GM10248 (cell line): ENCODE data around the gene CDH23.
A peak's percentile ranks its signal among the peaks of the same experiment; 100 is the strongest.

ENCODE experiments used
- CTCF ChIA-PET: fragments of 300-600 bp; sonication (Branson Sonifier 250); formaldehyde crosslinking; extraction: SDS; loops from one replicate; lab custom pipeline; 2021; ENCODE audit warnings: antibody characterized with exemption; lab: Yijun Ruan, JAX
- POLR2A ChIA-PET: fragments of 350-650 bp; sonication (Branson Sonifier 250); formaldehyde crosslinking; extraction: SDS; loops from one replicate; lab custom pipeline; 2020; ENCODE audit warnings: antibody characterized with exemption; lab: Yijun Ruan, JAX
- DNase-seq: peaks from one replicate; pipeline ENCODE4 v3.0.0; 2012; ENCODE audit errors: extremely low spot score
- TF ChIP-seq, protein P1 (sequence below): IDR thresholded peaks from 2 replicates; pipeline ENCODE4 v1.5.1; 2012; ENCODE audit warnings: mild to moderate bottlenecking, low read depth; ENCODE audit errors: extremely low read depth, missing control alignments, control extremely low read depth

Gene CDH23

DNA sequence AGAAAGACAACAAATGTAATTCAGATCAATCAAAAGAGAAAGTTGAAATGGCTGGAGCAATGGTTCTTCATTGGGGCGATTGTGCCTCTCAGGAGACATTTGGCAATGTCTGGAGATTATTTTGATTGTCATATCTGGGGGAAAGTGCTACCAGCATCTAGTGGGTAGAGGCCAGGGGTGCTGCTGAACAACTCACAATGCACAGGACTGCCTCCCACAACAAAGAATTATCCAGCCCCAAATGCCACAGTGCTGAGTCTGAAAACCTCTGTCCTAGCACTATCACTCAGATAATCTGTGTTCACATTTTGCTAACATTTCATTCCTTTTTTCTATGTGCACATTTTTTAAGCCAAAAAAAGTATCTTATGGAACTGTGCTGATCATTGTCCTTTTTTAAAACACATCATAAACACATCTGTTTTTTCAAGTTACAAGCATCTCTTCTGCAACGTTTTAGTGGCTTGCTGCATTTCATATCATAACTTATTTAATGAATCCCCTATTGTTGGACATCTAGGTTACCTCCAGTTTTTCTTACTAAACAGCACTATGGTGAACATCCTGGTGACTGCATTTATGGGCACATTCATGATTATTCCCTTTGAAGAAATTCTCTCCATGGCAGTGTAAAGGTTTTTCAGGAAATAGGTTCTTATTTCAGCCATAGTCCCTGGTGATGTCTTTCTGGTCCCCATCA is 208.7 kb downstream of the CDH23 start:
- ChIA-PET POLR2A (no interaction called here), CTCF (interaction anchor here (6.4 kb wide), 1 partner anchor 288 kb away, joined by 62 read pairs; the partner anchor contains the start of gene SLC29A3)
- no peak for DNase-seq

GRCh38 chr10:71606257-71607081 is 209.7 kb downstream of the CDH23 start:
- TF ChIP-seq, protein P1, sequence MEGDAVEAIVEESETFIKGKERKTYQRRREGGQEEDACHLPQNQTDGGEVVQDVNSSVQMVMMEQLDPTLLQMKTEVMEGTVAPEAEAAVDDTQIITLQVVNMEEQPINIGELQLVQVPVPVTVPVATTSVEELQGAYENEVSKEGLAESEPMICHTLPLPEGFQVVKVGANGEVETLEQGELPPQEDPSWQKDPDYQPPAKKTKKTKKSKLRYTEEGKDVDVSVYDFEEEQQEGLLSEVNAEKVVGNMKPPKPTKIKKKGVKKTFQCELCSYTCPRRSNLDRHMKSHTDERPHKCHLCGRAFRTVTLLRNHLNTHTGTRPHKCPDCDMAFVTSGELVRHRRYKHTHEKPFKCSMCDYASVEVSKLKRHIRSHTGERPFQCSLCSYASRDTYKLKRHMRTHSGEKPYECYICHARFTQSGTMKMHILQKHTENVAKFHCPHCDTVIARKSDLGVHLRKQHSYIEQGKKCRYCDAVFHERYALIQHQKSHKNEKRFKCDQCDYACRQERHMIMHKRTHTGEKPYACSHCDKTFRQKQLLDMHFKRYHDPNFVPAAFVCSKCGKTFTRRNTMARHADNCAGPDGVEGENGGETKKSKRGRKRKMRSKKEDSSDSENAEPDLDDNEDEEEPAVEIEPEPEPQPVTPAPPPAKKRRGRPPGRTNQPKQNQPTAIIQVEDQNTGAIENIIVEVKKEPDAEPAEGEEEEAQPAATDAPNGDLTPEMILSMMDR = no peak
- no peak for DNase-seq
- ChIA-PET POLR2A (no interaction called here), CTCF (interaction anchor here (1.5 to 6.4 kb wide), 4 partner anchors 36 to 289 kb away, joined by 3 to 62 read pairs (median 5); partner anchors contain the start of gene SLC29A3)

More for the DNA sequence above, 208.7 kb downstream of the CDH23 start:
- TF ChIP-seq, protein P1 = no peak

- POLR2A ChIA-PET = no interaction called here
- CTCF ChIA-PET = interaction anchor here (1.2 to 6.4 kb wide), 7 partner anchors 17 to 305 kb away, joined by 3 to 62 read pairs (median 4); partner anchors contain the start of gene SLC29A3
- no peak for DNase-seq
- TF ChIP-seq, protein P1 = no peak
These were observed 210.3 kb downstream of the CDH23 start for GRCh38 chr10:71607082-71607443.

GRCh38 chr10:71608819-71609768 is 212.4 kb downstream of the CDH23 start:
- CTCF ChIA-PET = interaction anchor here (0.6 to 6.4 kb wide), 37 partner anchors 9 to 306 kb away, joined by 3 to 62 read pairs (median 4); partner anchors contain the start of gene SLC29A3

DNA sequence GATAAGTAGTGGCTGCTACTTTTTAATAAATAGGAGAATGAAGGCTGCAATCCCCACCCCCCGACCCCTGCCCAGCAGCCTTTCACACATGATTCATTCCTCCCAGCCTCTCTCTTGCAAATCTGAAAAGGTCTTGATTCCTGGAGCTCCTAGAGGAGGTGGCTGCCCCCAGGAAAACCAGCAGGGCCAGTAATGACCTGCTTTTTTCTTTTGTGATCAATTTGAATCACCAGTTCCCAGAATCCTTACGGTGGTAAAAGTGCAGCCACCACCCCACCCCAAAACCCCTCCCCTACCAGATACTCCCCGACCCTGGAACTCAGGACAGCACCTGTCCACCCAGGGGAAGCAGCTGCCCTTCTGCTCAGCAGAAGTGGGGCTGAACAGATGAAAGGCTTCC is 213.9 kb downstream of the CDH23 start:
- TF ChIP-seq, protein P1 = no peak
- CTCF ChIA-PET = interaction anchor here (1.1 to 6.4 kb wide), 12 partner anchors 11 to 294 kb away, joined by 3 to 62 read pairs (median 8); partner anchors contain the start of gene SLC29A3
- DNase-seq = no peak
- POLR2A ChIA-PET = no interaction called here

More at GRCh38 chr10:71608819-71609768, 212.4 kb downstream of the CDH23 start:
- DNase-seq = peak; percentile 73
- POLR2A ChIA-PET = no interaction called here
- TF ChIP-seq, protein P1 = peak; percentile 78
